Fibroblast of pulmonary artery (primary cell): Measurements from ENCODE around the gene ENPP3.

Experiments used
- DNase-seq: peaks from one replicate; pipeline ENCODE4 v3.0.0-alpha.2; 2010; ENCODE audit warnings: low read depth
- H3K4me3 ChIP-seq: replicated peaks from 2 replicates; pipeline ENCODE4 v1.5.1; 2011; ENCODE audit warnings: low read depth, mild to moderate bottlenecking, control low read depth, low read length, moderate library complexity
- TF ChIP-seq, protein P1 (sequence below): IDR thresholded peaks from 2 replicates; pipeline ENCODE4 v1.5.1; 2011; ENCODE audit warnings: mild to moderate bottlenecking, control low read depth, low read length, inconsistent platforms; ENCODE audit errors: missing control alignments

Gene ENPP3

DNA sequence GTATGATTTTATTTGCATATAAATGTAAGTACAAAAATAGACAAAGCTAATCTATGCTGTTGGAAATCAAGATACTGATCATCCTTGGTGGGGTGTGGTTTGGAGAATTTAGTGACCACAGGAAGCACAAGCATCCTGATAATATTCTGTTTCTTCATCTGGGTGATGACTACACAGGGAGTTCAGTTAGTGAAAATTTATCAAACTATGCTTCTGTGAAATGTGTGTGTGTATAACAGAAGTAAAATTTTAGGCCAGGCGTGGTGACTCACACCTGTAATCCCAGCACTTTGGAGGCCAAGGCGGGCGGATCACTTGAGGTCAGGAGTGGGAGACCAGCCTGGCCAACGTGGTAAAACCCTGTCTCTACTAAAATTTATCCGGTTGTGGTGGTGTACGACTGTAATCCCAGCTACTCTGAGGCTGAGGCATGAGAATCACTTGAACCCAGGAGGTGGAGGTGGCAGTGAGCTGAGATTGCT lies 20.6 kb downstream of the ENPP3 start:
- DNase-seq = no peak
- H3K4me3 ChIP-seq = no peak overlapping the region
- TF ChIP-seq, protein P1, sequence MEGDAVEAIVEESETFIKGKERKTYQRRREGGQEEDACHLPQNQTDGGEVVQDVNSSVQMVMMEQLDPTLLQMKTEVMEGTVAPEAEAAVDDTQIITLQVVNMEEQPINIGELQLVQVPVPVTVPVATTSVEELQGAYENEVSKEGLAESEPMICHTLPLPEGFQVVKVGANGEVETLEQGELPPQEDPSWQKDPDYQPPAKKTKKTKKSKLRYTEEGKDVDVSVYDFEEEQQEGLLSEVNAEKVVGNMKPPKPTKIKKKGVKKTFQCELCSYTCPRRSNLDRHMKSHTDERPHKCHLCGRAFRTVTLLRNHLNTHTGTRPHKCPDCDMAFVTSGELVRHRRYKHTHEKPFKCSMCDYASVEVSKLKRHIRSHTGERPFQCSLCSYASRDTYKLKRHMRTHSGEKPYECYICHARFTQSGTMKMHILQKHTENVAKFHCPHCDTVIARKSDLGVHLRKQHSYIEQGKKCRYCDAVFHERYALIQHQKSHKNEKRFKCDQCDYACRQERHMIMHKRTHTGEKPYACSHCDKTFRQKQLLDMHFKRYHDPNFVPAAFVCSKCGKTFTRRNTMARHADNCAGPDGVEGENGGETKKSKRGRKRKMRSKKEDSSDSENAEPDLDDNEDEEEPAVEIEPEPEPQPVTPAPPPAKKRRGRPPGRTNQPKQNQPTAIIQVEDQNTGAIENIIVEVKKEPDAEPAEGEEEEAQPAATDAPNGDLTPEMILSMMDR = no peak

DNA sequence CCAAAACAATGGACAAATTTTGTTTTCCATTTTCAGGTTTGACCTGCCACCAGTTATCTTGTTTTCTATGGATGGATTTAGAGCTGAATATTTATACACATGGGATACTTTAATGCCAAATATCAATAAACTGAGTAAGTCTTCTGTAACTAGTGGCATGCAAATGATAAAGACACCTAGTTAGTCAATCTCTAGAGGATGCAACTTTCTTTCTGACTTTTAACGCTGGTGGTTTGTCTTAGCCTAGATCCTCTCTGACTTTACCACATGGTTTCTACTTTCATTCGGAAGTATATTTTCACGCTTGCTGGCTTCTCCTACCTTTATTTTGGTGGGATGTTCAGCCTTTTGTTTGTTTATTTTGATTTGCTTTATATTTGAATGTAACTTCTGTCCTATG lies 21.2 kb downstream of the ENPP3 start:
- TF ChIP-seq, protein P1 = no peak
- no peak overlapping the region for H3K4me3 ChIP-seq
- DNase-seq = no peak

DNA sequence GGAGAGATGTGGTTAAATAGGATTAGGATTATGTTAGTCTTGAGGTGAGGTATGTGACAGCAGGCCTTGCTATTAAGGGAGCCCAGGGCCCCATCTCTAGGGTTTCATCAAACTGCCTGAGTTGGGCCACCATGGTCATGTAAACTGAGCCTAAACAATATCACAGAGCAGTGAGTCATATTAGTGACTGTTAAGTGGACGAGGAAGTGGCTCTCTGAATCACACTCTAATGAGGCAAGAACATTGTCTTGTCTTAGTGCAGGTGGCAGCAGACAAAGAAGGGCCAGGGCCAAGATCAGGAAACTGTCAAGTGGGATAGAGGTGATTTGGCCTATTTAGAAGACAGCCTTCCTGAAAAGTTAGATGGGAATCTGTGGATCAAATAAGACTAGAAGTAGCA lies 23.1 kb downstream of the ENPP3 start:
- no peak overlapping the region for H3K4me3 ChIP-seq
- peak; percentile 20 for DNase-seq
- TF ChIP-seq, protein P1 = no peak

DNA sequence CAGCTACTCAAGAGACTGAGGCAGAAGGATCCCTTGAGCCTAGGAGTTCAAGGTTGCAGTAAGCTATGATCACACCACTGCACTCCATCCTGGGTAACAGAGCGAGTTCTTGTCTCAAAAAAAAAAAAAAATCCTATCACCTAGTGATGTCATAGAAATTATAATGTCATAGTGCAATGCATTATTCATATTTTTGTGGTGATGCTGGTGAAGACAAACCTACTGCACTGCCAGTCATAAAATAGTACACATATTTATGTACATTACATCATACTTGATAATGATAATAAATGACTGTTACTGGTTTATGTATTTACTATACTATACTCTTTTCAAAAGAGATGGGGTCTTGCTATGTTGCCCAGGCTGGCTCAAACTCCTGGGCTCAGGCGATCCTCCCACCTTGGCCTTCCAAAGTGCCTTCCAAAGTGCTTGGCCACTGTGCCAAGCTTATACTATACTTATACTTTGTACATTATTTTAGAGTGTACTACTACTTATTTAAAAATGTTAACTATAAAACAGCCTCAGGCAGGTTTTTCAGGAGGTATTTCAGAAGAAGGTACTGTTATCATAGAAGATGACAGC lies 26.6 kb downstream of the ENPP3 start:
- no peak for DNase-seq
- TF ChIP-seq, protein P1 = no peak

DNA sequence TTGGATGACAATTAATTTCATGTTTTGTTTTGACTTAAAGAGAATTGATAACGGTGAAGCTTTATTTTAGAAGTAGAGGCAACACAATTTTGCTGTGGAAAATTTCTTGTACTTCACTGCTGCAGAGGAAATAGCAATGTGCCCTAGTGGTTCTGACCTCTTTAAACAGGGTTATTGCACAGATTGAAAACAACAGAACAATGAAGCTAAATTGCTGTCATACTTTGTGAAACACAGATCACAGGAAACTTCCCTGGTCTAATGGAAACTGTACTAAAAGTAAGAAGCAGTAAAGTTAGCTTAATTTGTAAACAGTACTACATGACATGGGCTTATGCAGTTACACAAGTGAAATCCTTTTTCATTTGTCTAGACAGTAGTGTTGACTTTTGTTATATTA lies 32.8 kb downstream of the ENPP3 start:
- no peak overlapping the region for H3K4me3 ChIP-seq
- DNase-seq = peak; percentile 51
- TF ChIP-seq, protein P1 = no peak

More for the DNA sequence above, 26.6 kb downstream of the ENPP3 start:
- H3K4me3 ChIP-seq = no peak overlapping the region

DNA sequence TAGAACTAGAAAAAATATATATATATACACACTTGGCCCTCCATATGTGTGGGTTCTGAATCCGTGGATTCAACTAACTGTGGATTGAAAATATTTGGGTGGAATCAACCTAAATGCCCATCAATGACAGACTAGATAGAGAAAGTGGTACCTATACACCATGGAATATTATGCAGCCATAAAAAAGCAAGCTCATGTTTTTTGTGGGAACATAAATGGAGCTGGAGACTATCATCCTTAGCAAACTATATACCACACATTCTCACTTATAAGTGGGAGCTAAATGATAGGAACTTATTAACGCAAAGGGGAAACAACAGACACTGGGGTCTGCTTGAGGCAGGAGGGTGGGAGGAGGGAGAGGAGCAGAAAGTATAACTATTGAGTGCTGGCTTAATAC lies 36.1 kb downstream of the ENPP3 start:
- no peak overlapping the region for H3K4me3 ChIP-seq
- no peak for DNase-seq
- TF ChIP-seq, protein P1 = no peak

DNA sequence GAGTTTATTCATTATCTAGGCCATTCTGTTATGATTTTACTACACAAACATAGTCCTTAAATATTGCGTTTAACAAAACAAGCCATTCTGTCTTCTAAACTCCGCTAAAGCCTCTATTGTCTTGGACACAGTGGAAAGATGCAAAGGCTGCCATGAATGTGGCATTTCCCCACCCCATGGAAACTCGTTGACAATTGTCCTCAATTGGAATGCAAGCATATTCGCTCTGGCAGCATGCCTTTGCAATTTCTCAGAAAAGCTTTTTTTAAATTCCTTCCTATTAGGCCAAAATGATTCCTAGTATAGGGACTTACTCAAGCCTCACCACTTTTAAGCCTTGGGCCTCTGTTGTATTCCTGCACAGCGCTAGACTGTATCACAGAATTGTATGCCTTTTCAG lies 41.3 kb downstream of the ENPP3 start:
- no peak overlapping the region for H3K4me3 ChIP-seq
- TF ChIP-seq, protein P1 = no peak
- no peak for DNase-seq
